Daoy (cell line): ENCODE measurements around the gene ICAM4. TPM values are rescaled to one million over a fixed set of nuclear protein-coding genes. Genes with fewer than 3 reads are reported as not detected.

Experiments used
- DNase-seq: peaks from one replicate; pipeline ENCODE4 v3.0.0-alpha.2; 2015; ENCODE audit warnings: low read depth
- total RNA-seq: library from RNA; depleted of rRNA; stranded (reverse); fragments of >200 nt; shearing (Covaris generic); gene quantifications from 2 replicates; pipeline ENCODE4 v1.2.3, GENCODE V29; 2014

Gene ICAM4
- total RNA-seq, 1 experiment from 2014 or later, result 0.63 TPM

- peak; percentile 60 for DNase-seq
Measured at GRCh38 chr19:10290876-10291553, 4.3 kb downstream of the ICAM4 start.

DNA sequence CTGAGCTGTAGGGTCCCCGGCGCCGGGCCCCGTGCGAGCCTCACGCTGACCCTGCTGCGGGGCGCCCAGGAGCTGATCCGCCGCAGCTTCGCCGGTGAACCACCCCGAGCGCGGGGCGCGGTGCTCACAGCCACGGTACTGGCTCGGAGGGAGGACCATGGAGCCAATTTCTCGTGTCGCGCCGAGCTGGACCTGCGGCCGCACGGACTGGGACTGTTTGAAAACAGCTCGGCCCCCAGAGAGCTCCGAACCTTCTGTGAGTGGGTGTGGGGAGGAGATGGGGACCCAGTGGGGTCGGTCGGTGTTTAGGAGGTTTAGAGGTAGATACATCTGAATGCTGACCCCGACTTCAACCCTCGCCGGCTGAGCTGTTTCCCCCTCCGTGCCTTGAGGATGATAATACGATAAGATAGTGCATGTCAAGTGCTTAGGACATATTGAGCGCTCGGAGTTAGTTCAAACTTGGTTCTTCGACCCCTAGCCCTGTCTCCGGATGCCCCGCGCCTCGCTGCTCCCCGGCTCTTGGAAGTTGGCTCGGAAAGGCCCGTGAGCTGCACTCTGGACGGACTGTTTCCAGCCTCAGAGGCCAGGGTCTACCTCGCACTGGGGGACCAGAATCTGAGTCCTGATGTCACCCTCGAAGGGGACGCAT, 4.9 kb downstream of the ICAM4 start:
- DNase-seq, result no peak

DNA sequence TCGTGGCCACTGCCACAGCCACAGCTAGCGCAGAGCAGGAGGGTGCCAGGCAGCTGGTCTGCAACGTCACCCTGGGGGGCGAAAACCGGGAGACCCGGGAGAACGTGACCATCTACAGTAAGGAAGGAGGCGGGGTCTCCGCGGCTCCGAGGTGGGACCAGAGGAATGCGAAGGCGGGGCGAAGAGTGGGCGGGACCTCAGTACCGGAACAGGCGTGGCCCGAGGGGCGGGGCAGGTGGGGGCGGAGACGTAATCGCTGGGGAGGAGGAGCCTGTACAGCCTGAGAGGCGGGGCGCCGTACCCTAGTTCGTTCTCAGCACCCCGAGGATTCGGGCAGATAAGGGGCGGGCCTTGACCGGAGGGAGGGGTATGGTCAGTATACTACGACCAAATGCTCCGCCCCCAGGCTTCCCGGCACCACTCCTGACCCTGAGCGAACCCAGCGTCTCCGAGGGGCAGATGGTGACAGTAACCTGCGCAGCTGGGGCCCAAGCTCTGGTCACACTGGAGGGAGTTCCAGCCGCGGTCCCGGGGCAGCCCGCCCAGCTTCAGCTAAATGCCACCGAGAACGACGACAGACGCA, 5.5 kb downstream of the ICAM4 start:
- DNase-seq, result peak; percentile 81

DNA sequence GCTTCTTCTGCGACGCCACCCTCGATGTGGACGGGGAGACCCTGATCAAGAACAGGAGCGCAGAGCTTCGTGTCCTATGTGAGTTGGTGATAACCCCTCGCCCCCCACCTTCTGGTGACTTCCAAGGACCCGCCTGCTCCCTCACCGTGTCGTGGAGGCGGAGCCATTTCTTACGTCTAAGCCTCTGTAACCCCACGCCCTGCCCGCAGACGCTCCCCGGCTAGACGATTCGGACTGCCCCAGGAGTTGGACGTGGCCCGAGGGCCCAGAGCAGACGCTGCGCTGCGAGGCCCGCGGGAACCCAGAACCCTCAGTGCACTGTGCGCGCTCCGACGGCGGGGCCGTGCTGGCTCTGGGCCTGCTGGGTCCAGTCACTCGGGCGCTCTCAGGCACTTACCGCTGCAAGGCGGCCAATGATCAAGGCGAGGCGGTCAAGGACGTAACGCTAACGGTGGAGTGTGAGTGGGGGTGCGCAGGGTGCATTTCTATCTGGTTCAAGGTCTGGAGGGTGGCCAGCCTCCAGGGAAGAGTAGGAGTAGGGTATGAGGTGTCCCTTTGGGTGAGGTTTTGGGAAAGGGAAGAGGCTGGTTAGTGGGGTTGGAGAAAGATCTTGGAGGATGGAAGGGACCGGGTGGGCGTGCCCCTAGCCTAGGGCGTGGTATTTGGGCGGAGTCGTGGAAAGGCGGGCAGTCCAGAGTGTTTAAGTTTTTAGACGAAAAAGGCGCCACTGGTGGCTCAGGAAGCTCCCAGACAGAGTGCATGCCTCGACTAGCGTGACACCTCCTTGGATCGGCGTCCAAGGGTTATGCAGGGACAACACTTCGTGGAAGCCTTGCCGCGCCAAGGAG, 6.3 kb downstream of the ICAM4 start:
- no peak for DNase-seq

GRCh38 chr19:10293637-10294367, 7.0 kb downstream of the ICAM4 start:
- no peak for DNase-seq

GRCh38 chr19:10294368-10294697, 7.6 kb downstream of the ICAM4 start:
- DNase-seq, result no peak

DNA sequence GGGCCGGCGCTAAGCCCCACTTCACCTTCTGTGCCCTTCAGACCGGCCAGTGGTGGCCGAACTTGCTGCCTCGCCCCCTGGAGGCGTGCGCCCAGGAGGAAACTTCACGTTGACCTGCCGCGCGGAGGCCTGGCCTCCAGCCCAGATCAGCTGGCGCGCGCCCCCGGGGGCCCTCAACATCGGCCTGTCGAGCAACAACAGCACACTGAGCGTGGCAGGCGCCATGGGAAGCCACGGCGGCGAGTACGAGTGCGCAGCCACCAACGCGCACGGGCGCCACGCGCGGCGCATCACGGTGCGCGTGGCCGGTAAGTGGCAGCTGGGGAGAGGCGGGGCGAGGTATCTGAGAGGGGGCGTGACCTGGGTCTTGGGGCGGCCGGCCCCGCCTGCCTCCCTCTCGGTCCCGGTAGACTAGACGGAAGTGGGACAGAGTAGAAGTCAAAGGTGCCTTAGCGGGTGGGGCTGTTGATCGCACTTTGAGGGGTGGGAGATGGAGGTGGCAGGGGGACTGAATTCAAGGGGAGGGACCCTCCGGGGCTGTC, 8.6 kb downstream of the ICAM4 start:
- DNase-seq, result no peak

DNA sequence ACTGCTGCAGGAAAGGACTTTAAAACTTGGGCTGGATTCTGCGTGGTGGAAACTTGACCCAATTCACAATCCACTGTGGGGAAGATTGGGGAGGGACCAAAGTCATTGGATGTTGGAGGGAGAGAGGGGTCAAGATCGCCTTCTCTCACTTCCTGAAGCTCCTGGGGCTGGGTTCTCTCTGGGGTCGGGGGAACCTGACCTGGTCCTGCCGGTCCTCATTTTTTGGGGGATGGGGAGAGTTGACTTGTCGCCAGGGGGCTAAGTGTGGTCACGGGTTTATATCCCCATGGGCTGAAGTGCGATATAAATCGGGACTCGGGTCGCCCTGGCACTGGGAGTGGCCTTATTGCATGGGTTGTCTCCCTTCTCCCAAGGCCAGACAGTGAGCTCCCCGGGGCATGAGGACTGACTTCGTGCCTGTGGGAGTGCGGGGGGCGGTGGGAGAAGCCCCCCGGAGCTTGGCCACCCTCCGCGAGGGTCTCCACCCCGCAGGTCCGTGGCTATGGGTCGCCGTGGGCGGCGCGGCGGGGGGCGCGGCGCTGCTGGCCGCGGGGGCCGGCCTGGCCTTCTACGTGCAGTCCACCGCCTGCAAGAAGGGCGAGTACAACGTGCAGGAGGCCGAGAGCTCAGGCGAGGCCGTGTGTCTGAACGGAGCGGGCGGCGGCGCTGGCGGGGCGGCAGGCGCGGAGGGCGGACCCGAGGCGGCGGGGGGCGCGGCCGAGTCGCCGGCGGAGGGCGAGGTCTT, 9.3 kb downstream of the ICAM4 start:
- no peak for DNase-seq

GRCh38 chr19:10299545-10300458, 13.0 kb downstream of the ICAM4 start:
- no peak for DNase-seq

DNA sequence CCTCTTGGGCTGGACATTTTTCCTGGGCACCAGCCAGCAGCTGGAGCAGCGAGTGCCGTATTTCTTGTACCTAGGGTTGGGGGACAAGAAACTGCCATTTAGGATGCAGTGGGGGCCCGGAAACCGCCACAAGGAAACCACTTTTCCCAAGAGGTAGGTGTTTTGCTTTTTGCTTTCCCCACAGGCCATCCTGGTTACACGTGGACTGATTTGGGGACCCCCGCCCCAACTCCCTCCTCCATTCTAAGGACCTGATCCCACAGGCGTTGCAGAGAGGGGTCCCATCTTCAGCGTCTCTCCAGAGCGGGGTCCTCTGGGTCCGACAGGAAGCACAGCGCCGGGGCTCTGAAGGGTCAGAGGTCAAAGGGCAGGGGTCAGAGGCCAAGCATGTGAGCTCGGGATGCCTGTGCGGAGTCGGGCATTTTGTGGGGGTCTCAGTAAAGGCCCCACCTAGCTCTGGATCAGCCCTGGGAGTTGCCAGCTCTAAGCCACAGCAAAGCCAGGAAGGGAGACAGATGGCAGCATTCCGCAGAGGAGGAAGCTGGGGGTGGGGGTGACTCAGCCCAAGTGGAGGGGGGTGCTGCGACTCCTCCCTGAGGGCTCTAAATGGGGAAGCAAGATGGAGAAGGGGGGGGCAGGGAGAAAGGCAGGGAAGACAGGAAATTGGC, 18.5 kb downstream of the ICAM4 start:
- DNase-seq, result peak; percentile 77

- DNase-seq, result no peak
Measured at GRCh38 chr19:10306327-10306726, 19.6 kb downstream of the ICAM4 start.

GRCh38 chr19:10309423-10309822, 22.7 kb downstream of the ICAM4 start, which contains the start of gene ZGLP1:
Gene ZGLP1, minus strand, starts transcription at chr19:10309815.
- no peak for DNase-seq

DNA sequence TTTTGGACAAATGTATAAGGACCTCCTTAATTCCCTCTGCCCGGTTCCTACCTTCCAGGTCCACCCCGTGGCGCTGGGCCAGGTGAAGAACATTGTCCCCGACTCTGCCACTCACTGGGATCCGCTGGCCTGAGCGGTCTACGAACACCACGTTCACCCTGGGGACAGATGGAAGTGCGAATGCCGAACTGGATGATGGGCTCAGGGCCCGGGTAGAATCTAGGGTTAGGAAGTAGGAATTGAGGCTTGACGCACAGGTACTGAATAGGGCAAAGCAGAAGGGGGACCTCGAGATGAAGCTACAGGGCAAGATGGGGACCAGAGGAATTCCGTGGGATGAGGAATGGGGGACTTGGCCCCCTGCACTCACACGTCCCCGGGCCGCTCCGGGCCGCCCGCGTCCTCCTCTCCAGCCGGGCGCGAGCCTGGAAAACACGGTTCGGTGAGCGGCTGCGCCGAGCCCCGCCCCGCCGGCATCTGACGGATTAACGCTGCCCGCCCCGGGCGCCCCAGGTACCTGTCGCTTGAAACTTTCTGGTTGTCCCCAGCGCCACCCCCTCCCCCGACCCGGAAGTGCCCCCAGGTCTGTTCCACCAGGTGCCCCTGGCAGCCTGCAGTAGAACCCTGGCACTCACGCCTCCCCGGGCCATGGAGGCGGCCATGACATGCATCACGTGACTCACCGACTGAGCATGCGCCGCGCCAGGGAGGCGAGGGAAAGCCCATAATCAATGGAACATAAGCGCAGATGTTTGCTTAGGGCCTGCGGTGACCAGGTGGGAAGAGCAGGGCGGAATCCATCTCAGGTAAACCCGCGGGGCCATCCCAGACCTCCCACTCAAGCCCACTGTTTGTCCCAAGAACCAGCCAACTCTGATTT, 28.8 kb downstream of the ICAM4 start, which contains the start of gene FDX2:
TSS of gene FDX2 (minus strand) at position 681 of the 880 bp plus-strand sequence. CDS start at position 662, 19 bp downstream.
- DNase-seq, result peak; percentile 91

DNA sequence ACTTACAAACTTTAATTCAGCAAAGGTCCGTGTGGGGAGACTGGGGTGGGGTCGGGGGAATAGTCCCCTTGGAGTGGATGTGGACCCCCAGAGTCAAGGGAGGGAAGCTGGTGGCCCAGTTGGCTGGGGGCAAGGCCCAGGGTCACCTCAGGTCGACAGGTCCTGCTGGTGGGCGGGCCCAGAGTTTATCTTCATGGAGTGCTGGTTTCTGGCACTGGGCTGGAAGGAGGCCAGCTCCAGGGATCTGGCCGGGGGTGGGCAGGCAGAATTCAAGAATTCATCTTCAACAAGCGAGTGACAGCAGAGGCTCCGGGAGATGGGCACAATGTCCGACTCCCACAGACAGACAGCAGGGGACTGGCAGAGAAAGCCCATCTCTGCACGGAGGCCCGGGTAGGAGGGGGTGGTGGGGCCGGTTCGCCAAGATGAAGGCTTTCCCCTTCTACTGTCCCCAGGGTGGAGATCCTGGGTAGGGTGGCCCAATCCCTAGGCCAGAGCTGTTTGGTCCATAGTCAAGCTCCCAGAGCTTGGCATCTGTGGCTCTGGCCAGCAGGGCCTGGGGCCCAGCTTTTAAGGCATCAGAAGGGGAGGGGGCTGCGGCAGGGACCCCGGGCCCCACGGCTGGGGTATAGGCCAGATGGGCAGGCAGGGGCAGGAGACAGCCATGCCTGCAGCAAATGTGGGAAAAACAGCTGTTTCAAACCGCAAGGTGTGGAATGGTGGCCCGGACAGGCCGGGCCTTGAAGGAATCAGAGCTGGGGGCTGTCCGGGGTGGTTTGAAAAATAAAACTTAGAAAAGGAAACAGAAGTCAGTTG, 29.7 kb downstream of the ICAM4 start:
- DNase-seq, result no peak

DNA sequence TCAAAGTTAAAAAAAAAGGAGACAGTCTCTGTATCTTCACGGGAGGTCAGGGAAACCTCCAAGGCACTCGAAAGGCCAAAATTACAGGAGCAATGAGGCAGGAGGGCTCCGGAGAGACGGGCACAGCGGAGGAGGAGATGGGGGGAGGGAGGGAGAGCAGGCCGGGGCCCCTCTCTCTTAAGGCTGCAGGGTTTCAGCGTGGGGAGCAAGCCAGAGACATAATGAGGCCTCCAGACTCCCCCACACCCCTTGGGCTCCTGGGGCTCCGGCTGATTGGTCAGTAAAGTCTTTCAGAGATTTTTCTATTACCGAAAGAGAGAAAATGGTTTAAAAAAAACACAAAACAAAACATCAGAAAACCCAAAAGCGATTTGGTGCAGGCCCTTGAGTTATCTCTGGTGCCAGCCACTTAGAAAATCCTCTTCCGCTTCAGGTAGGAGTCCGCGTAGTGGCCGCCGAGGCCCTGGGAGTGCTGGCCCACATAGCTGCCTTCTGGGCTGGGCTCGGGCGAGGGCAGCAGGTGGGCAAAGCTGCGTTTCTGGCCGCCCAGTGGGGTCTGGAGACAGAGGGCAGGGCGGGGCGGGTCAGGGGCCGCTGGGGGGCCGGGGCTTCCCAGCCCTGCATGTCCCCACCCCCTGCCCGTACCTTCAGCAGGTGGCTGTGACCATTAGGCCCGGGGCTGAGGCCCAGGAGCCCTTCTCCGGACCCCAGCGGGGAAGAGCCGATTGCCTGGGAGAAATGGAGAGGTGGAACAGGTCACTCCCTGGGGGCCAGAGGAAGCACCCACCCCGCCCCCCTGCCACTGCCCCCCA, 30.5 kb downstream of the ICAM4 start:
- DNase-seq, result no peak

DNA sequence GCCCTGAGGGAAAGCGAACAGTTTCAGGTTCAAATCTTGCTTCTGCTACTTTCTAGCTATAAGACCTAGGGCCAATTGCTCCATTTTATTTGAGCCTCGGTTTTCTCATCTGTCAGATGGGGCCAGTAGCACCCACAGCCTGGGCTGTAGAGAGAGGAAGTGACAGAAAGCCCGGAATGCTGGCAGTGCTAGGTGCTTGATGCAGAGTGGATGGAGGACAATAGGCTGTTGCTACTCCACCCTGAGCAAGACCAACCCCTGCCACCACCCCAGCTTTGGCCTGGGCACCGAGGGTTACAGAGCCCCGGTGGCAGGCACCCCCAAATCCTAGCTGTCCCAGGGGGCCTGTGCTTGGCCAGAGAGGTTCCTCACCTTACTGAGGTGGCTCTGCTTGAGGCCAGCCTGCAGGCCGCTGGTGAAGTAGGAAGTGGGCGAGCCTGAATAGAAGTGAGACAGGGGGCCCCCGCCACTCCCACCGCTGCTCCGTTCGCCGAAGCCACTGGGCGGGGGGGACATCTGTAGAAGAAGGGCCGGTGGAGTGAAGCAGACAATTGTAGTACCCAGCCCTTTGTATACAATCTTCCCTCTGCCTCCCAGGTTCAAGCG, 31.2 kb downstream of the ICAM4 start:
- no peak for DNase-seq
